A673 (cell line): ENCODE results near the gene CEACAM16. TPM values are rescaled to one million over a fixed set of nuclear protein-coding genes. Genes with fewer than 3 reads are reported as not detected.
A peak's percentile ranks its signal among the peaks of the same experiment; 100 is the strongest.

Experiments used
- BruUV-seq: library from RNA; stranded (reverse); fragments of 400-500 nt; replicated peaks from 2 replicates; lab custom pipeline; 2021; lab: Mats Ljungman, UMichigan
- CTCF ChIA-PET: fragments of 300-600 bp; sonication (Branson Sonifier 250); formaldehyde crosslinking; loops from one replicate; lab custom pipeline; 2022; ENCODE audit warnings: antibody characterized with exemption; lab: Charles Lee
- POLR2A ChIA-PET: fragments of 300-600 bp; sonication (Branson Sonifier 250); formaldehyde crosslinking; loops from one replicate; lab custom pipeline; 2022; ENCODE audit warnings: antibody characterized with exemption; ENCODE audit not compliant: low non-redundant PET; lab: Charles Lee
- DNase-seq: peaks from one replicate; pipeline ENCODE4 v3.0.0-alpha.2; 2015; ENCODE audit warnings: low spot score
- H3K27ac ChIP-seq: fragments of 200-600 bp; sonication (generic); 2 replicates; pipeline ENCODE4 v1.5.1; 2016; ENCODE audit warnings: mixed run types, low read depth, mild to moderate bottlenecking, mixed read lengths, antibody characterized with exemption, low read length; ENCODE audit not compliant: poor library complexity, severe bottlenecking
- H3K27me3 ChIP-seq: fragments of 200-600 bp; sonication (generic); replicated peaks from 2 replicates; pipeline ENCODE4 v1.6.1; 2017; ENCODE audit warnings: mixed run types, low read depth, mild to moderate bottlenecking, mixed read lengths, antibody characterized with exemption, low read length; ENCODE audit not compliant: insufficient read depth, poor library complexity
- H3K36me3 ChIP-seq: fragments of 200-600 bp; sonication (generic); 2 replicates; pipeline ENCODE4 v1.6.1; 2016; ENCODE audit warnings: mixed run types, mild to moderate bottlenecking, mixed read lengths, antibody characterized with exemption, low read length; ENCODE audit not compliant: insufficient read depth, poor library complexity, severe bottlenecking
- H3K4me1 ChIP-seq: fragments of 200-600 bp; sonication (generic); 2 replicates; pipeline ENCODE4 v1.6.1; 2017; ENCODE audit warnings: mixed run types, mild to moderate bottlenecking, mixed read lengths, antibody characterized with exemption, low read length; ENCODE audit not compliant: insufficient read depth, poor library complexity, severe bottlenecking
- H3K4me3 ChIP-seq: fragments of 200-600 bp; sonication (generic); 2 replicates; pipeline ENCODE4 v1.5.1; 2016; ENCODE audit warnings: low read depth, mixed run types, mild to moderate bottlenecking, mixed read lengths, low read length; ENCODE audit not compliant: poor library complexity, severe bottlenecking
- H3K9me3 ChIP-seq: fragments of 200-600 bp; sonication (generic); 2 replicates; pipeline ENCODE4 v1.6.1; 2016; ENCODE audit warnings: mixed run types, low read depth, mild to moderate bottlenecking, mixed read lengths, antibody characterized with exemption, low read length; ENCODE audit not compliant: poor library complexity, severe bottlenecking
- EZH2 ChIP-seq: fragments of 200-600 bp; sonication (generic); IDR thresholded peaks from 2 replicates; pipeline ENCODE4 v1.6.1; 2017; ENCODE audit warnings: borderline replicate concordance, low read depth, mild to moderate bottlenecking, mixed read lengths, antibody characterized with exemption, low read length; ENCODE audit not compliant: poor library complexity, severe bottlenecking
- intact Hi-C: fragments of 100-400 bp; cut with micrococcal nuclease; formaldehyde crosslinking; loops from one replicate; pipeline ENCODE4 v1.10.0; 2022; ENCODE audit not compliant: unreplicated experiment
- total RNA-seq: library from RNA; stranded (reverse); gene quantifications from 2 replicates; pipeline ENCODE4 v1.2.3, GENCODE V29; 2021
- TF ChIP-seq, protein P1 (sequence below): fragments of 300-800, 200-600 bp; sonication (generic); conservative IDR thresholded peaks from 2 replicates; pipeline ENCODE4 v1.5.1; 2017; ENCODE audit warnings: low read depth, mild to moderate bottlenecking, antibody characterized with exemption, low read length, moderate library complexity, mixed read lengths

CEACAM16 gene
- total RNA-seq, 1 experiment from 2014 or later: not detected

- no peak for DNase-seq
- Histone ChIP-seq H3K4me1 (peaks cover 35% of the 10 kb centered on the region), H3K4me3 (no peak overlapping the region), H3K36me3 (no peaks in the 10 kb centered on the region), H3K27me3 (no peaks in the 10 kb centered on the region), H3K27ac (peak overlapping the region; percentile 65), H3K9me3 (no peaks in the 10 kb centered on the region)
- BruUV-seq: no TSS peak
- CTCF ChIA-PET: interaction anchor here (0.6 kb wide), 1 partner anchor 19 kb away, joined by 3 read pairs; no protein-coding TSS in a partner anchor
- intact Hi-C loops: no loop called here
- TF ChIP-seq, protein P1, sequence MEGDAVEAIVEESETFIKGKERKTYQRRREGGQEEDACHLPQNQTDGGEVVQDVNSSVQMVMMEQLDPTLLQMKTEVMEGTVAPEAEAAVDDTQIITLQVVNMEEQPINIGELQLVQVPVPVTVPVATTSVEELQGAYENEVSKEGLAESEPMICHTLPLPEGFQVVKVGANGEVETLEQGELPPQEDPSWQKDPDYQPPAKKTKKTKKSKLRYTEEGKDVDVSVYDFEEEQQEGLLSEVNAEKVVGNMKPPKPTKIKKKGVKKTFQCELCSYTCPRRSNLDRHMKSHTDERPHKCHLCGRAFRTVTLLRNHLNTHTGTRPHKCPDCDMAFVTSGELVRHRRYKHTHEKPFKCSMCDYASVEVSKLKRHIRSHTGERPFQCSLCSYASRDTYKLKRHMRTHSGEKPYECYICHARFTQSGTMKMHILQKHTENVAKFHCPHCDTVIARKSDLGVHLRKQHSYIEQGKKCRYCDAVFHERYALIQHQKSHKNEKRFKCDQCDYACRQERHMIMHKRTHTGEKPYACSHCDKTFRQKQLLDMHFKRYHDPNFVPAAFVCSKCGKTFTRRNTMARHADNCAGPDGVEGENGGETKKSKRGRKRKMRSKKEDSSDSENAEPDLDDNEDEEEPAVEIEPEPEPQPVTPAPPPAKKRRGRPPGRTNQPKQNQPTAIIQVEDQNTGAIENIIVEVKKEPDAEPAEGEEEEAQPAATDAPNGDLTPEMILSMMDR: no peak
- no peak for TF ChIP-seq EZH2
- POLR2A ChIA-PET: no interaction called here
These were observed 43.5 kb downstream of the CEACAM16 start for GRCh38 chr19:44742330-44743061.

- BruUV-seq: no TSS peak
- TF ChIP-seq EZH2: no peak
- TF ChIP-seq, protein P1: no peak
- intact Hi-C loops: no loop called here
- POLR2A ChIA-PET: no interaction called here
- CTCF ChIA-PET: no interaction called here
- Histone ChIP-seq H3K27me3 (no peaks in the 10 kb centered on the region), H3K4me1 (peaks cover 40% of the 10 kb centered on the region), H3K27ac (peak overlapping the region; percentile 50), H3K4me3 (no peak overlapping the region), H3K36me3 (no peaks in the 10 kb centered on the region), H3K9me3 (no peaks in the 10 kb centered on the region)
- DNase-seq: no peak
These were observed 46.0 kb downstream of the CEACAM16 start for GRCh38 chr19:44744871-44745332.

DNA sequence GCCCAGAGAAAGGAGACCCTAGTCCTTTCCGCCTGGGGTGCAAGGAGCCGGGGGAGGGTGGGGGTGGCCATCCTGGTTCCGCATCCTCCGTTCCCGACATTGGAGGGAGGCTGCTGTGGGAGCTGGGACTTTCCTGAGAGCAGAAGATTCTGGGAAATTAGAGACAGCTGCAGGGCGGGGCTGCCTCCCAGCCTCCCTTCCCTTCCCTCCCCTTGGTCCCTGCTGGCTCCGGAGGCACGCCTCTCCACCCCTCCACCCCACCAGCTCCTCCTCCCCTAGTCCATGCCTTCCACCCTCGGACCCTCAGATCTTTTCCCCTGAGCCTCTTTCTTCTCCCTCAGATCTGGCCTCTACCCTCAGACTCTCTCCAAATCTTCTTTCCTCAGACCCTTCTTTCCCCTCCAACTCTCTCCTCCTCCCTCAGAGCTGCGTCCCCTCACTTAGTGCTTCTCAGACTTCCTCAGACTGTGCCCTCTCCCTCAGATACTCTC lies 46.4 kb downstream of the CEACAM16 start:
- H3K27ac ChIP-seq: peak overlapping the region; percentile 50
- no peak overlapping the region for H3K4me3 ChIP-seq
- DNase-seq: peak; percentile 74
- H3K9me3 ChIP-seq: no peaks in the 10 kb centered on the region
- H3K4me1 ChIP-seq: peaks cover 40% of the 10 kb centered on the region
- H3K36me3 ChIP-seq: no peaks in the 10 kb centered on the region
- BruUV-seq: no TSS peak
- CTCF ChIA-PET: no interaction called here
- POLR2A ChIA-PET: no interaction called here
- H3K27me3 ChIP-seq: no peaks in the 10 kb centered on the region
- intact Hi-C loops: no loop called here
- TF ChIP-seq, protein P1: no peak
- TF ChIP-seq EZH2: no peak
